KMS-11 (cell line): ENCODE measurements around the gene FLCN.

ENCODE experiments used
- H2AFZ ChIP-seq: fragments of 200-600 bp; sonication (generic); 2 replicates; pipeline ENCODE4 v1.6.1; 2016; ENCODE audit warnings: antibody characterized with exemption, mixed run types, low read depth
- H3K27ac ChIP-seq: fragments of 200-600 bp; sonication (generic); 2 replicates; pipeline ENCODE4 v1.6.1; 2016; ENCODE audit warnings: mild to moderate bottlenecking, mixed run types
- H3K27me3 ChIP-seq: fragments of 200-600 bp; sonication (generic); 2 replicates; pipeline ENCODE4 v1.6.1; 2017; ENCODE audit warnings: mild to moderate bottlenecking, low read depth, mixed run types, moderate library complexity; ENCODE audit not compliant: insufficient read depth
- H3K36me3 ChIP-seq: fragments of 200-600 bp; sonication (generic); 2 replicates; pipeline ENCODE4 v1.6.1; 2017; ENCODE audit warnings: mild to moderate bottlenecking, mixed run types; ENCODE audit not compliant: insufficient read depth
- H3K4me1 ChIP-seq: fragments of 200-600 bp; sonication (generic); 2 replicates; pipeline ENCODE4 v1.6.1; 2016; ENCODE audit warnings: mild to moderate bottlenecking, low read depth, mixed run types; ENCODE audit not compliant: poor library complexity, severe bottlenecking
- H3K4me2 ChIP-seq: fragments of 200-600 bp; sonication (generic); 2 replicates; pipeline ENCODE4 v1.7.0; 2016; ENCODE audit warnings: mild to moderate bottlenecking, mixed run types
- H3K4me3 ChIP-seq: fragments of 200-600 bp; sonication (generic); IDR thresholded peaks from 2 replicates; pipeline ENCODE4 v1.6.1; 2017; ENCODE audit warnings: low read depth, low read length, mixed read lengths; ENCODE audit not compliant: insufficient read depth
- H3K79me2 ChIP-seq: fragments of 200-600 bp; sonication (generic); 2 replicates; pipeline ENCODE4 v1.6.1; 2016; ENCODE audit warnings: low read depth, mixed run types; ENCODE audit not compliant: insufficient read depth
- H3K9ac ChIP-seq: fragments of 200-600 bp; sonication (generic); 2 replicates; pipeline ENCODE4 v1.6.1; 2016; ENCODE audit warnings: mild to moderate bottlenecking, mixed run types
- H4K20me1 ChIP-seq: fragments of 200-600 bp; sonication (generic); 2 replicates; pipeline ENCODE4 v1.6.1; 2016; ENCODE audit warnings: mild to moderate bottlenecking, mixed run types; ENCODE audit not compliant: insufficient read depth
- CTCF ChIP-seq: fragments of 200-600 bp; sonication (generic); conservative IDR thresholded peaks from 2 replicates; pipeline ENCODE4 v1.6.1; 2017; ENCODE audit warnings: low read depth, mild to moderate bottlenecking, antibody characterized with exemption, low read length, moderate library complexity, mixed read lengths

FLCN gene

GRCh38 chr17:17190188-17190587 is 46.8 kb downstream of the FLCN start:
- H3K79me2 ChIP-seq: no peaks in the 10 kb centered on the region
- H4K20me1 ChIP-seq: no peaks in the 10 kb centered on the region
- TF ChIP-seq CTCF: no peak
- no peak overlapping the region for H2AFZ ChIP-seq
- no peak overlapping the region for H3K4me3 ChIP-seq
- peaks cover 14% of the 10 kb centered on the region for H3K4me1 ChIP-seq
- no peaks in the 10 kb centered on the region for H3K36me3 ChIP-seq
- no peaks in the 10 kb centered on the region for H3K27me3 ChIP-seq
- H3K27ac ChIP-seq: no peak overlapping the region
- no peak overlapping the region for H3K9ac ChIP-seq
- no peak overlapping the region for H3K4me2 ChIP-seq

GRCh38 chr17:17189559-17189958 is 47.4 kb downstream of the FLCN start:
- Histone ChIP-seq H2AFZ (no peak overlapping the region), H3K4me2 (no peak overlapping the region), H3K27ac (no peak overlapping the region), H3K36me3 (no peaks in the 10 kb centered on the region), H3K79me2 (no peaks in the 10 kb centered on the region), H3K9ac (no peak overlapping the region), H3K4me3 (no peak overlapping the region), H3K4me1 (peaks cover 16% of the 10 kb centered on the region), H3K27me3 (no peaks in the 10 kb centered on the region), H4K20me1 (no peaks in the 10 kb centered on the region)
- no peak for TF ChIP-seq CTCF

GRCh38 chr17:17188586-17188985 is 48.4 kb downstream of the FLCN start:
- H3K27ac ChIP-seq: no peak overlapping the region
- H3K4me2 ChIP-seq: no peak overlapping the region
- H3K36me3 ChIP-seq: no peaks in the 10 kb centered on the region

GRCh38 chr17:17186551-17187505 is 50.1 kb downstream of the FLCN start:
- Histone ChIP-seq H3K36me3 (no peaks in the 10 kb centered on the region), H3K4me1 (peaks cover 19% of the 10 kb centered on the region), H3K4me3 (no peak overlapping the region), H3K4me2 (no peak overlapping the region), H3K9ac (no peak overlapping the region), H3K27ac (no peak overlapping the region), H3K79me2 (no peaks in the 10 kb centered on the region), H3K27me3 (no peaks in the 10 kb centered on the region), H2AFZ (no peak overlapping the region), H4K20me1 (no peaks in the 10 kb centered on the region)
- TF ChIP-seq CTCF: no peak

More at GRCh38 chr17:17188586-17188985, 48.4 kb downstream of the FLCN start:
- H4K20me1 ChIP-seq: no peaks in the 10 kb centered on the region
- H3K9ac ChIP-seq: no peak overlapping the region
- H3K27me3 ChIP-seq: no peaks in the 10 kb centered on the region
- peaks cover 22% of the 10 kb centered on the region for H3K4me1 ChIP-seq
- no peak overlapping the region for H2AFZ ChIP-seq
- no peak for TF ChIP-seq CTCF
- H3K79me2 ChIP-seq: no peaks in the 10 kb centered on the region
- H3K4me3 ChIP-seq: no peak overlapping the region
